GM13977 (cell line): ENCODE measurements around the gene SRCIN1.

ENCODE experiments used
- DNase-seq: peaks from one replicate; pipeline ENCODE4 v3.0.0; 2012; ENCODE audit warnings: low spot score
- in situ Hi-C: fragments of 300-500 bp; cut with MboI; formaldehyde crosslinking; loops from one replicate; pipeline ENCODE4 v1.12.0; 2022; ENCODE audit warnings: low sequenced_read_pairs, low pct_unique_long_range_greater_than_20kb, mixed read lengths, inconsistent platforms; ENCODE audit not compliant: unreplicated experiment
- TF ChIP-seq, protein P1 (sequence below): IDR thresholded peaks from 2 replicates; pipeline ENCODE4 v1.5.1; 2012; ENCODE audit warnings: mild to moderate bottlenecking, control low read depth; ENCODE audit not compliant: insufficient read depth; ENCODE audit errors: extremely low read depth, missing control alignments

Gene SRCIN1

DNA sequence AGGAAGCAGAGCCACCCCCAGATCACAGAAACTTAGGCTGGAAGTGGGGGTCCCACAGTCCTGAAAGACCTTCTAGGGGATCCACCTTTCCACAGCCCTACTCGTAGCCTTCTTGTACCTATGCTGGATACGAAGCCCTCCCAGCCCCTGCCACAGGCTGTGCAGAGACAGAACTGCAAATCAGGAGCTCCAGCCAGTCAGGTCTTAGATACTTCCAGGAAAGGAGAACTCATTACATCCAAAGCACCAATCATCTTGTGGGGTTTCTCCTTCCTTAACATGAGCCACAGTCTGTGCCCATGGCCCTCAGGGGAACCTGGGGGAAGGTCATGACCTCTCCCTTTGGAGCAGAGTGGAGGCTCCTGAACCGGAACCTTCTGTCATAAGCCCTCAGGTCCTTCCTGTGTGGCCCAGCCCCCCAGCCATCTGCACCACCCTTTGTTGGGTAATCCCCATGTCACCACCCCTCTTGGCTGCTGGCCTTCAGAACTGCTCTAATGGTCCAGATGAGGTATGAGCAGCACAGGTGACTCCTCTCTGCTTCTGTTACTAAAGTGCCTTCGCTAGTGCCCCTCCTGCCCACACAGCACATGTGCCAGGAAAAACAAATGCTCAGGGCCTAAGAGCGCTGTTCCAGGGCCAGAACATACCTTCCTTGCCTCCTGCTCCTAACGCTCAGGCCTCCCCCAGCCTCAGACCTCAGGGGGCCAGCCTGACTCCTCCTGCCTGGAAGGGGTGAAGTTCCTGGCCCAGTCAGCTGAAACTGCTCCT lies 14.6 kb downstream of the SRCIN1 start:
- in situ Hi-C loops = no loop called here
- DNase-seq = no peak
- TF ChIP-seq, protein P1, sequence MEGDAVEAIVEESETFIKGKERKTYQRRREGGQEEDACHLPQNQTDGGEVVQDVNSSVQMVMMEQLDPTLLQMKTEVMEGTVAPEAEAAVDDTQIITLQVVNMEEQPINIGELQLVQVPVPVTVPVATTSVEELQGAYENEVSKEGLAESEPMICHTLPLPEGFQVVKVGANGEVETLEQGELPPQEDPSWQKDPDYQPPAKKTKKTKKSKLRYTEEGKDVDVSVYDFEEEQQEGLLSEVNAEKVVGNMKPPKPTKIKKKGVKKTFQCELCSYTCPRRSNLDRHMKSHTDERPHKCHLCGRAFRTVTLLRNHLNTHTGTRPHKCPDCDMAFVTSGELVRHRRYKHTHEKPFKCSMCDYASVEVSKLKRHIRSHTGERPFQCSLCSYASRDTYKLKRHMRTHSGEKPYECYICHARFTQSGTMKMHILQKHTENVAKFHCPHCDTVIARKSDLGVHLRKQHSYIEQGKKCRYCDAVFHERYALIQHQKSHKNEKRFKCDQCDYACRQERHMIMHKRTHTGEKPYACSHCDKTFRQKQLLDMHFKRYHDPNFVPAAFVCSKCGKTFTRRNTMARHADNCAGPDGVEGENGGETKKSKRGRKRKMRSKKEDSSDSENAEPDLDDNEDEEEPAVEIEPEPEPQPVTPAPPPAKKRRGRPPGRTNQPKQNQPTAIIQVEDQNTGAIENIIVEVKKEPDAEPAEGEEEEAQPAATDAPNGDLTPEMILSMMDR = no peak

DNA sequence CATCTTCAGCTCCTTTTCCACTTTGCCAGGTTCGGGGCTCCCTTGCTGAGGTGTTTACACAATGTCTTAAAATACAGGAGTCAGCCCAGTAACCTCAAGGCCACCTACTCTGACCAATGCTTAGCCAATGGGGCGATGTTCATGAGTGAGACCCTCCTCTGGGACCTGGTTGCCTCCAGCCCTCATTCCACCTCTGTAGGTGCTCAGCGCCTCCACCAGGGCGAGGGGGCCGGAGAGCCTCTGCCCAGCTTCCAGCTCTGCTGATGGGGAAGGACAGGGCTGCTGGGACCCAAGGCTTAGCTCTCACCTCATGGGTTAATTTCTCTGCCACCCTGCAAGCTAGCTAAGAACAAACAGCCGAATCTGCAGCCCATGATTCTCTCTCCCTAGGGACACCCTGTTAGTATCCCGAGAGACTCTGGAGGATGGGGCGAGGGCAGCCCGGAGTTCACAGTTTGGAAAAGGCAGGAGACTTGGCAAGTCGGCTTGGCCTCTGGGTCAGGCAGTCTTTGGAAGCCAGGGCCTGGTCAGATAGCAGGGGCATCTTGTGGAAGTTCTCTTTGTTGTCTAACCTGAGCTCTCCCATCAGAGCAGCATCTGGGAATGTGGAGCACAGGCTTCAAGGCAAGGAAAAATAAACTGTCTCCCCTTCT lies 16.2 kb downstream of the SRCIN1 start:
- no peak for DNase-seq
- in situ Hi-C loops = no loop called here
- TF ChIP-seq, protein P1 = no peak

DNA sequence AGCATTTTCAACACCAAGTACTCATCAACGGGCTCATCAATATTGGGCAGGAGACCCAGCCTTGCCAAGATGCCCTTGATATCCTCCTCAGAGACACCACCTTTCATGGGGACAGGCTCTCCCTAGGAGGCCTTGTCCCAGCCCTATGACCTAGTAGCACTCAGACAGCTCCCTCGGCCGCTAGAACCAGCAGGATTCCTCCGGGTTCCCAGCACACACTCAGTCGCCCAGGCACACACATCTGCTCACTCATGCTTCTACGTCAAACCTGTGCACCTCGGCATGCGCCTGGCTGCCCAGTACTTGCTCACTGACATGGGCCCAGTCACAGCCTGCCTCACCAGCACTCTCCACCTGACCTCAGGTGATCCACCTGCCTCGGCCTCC lies 17.0 kb downstream of the SRCIN1 start:
- in situ Hi-C loops = no loop called here
- no peak for DNase-seq
- TF ChIP-seq, protein P1 = no peak

DNA sequence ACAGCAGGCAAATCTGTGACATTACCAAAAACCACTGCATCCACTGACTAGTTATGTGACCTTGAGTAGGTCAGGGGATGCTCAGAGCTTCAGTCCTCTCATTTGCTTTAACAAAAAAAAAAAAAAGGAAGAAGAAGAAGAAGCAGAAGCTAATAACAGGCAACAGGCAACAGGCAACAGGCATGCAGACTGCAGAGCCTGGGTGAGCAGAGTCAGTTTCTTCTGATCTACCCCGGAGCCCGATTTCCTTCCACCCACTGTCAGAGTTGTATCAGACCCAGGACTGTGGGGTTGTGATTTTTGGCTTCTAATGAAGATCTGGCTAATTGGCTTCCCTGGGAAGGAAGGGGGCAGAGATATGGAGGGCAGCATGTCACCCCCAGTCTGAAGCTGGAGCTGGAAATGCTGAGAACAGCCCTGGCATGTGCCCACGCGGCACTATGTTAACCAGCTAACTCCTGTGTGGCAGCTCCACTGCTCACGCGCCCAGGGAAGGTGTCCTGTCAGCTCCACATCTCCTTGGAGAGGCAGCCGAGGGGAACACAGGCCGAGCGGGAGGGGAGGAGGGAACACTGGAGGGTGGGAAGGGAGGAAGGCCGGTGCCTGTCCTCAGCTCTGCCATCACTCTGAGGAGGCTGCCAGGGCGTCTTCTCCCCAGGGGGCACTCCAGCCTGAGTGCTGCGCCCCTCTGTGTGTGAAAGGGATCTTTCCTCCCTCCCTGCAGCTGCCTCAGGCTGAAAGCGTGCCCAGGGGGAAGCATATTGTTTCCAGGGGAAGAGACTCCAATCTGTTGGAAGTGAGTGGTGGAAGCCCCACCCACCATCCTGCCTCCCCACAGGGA lies 17.6 kb downstream of the SRCIN1 start:
- DNase-seq = no peak
- in situ Hi-C loops = no loop called here
- TF ChIP-seq, protein P1 = no peak

DNA sequence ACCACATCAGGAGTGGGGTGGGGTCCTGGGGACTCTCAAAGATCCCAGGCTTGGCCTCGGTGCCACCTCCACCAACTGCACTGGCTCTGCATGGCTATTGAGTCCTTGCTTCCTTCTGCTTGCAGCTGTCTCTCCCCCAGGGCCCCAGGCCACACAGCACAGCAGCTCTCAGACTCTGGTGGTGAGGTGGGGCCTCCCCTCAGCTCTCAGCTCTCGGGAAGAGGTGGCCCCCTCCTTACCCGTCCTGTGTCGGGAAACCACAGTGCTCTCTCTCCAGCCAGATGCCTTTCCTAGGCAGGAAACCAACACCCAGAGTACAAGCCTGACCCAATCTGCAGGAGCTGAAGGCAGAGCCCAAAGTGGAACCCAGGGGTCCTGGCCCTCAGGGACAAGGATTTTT lies 18.5 kb downstream of the SRCIN1 start:
- no peak for DNase-seq
- in situ Hi-C loops = no loop called here
- TF ChIP-seq, protein P1 = no peak

DNA sequence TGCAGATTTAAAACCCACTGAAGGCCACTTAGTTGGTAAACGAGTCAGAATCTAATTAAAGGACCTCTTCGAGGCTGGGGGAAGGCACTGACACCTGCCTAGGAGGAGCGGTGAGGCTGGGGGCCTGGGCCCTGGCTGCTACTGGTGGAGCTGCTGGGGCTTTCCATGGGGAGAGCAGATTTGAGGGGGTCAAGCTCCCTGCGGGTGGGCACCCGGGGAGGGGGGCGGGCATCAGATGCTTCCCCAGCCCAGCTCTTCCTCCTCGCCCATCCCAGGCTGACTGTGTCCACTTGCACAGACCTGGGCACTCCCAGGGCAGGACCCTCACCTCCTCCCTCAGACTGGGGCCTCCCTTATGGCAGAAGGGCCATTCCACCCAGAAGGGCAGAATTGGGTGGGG lies 19.0 kb downstream of the SRCIN1 start:
- DNase-seq = no peak
- in situ Hi-C loops = no loop called here
- TF ChIP-seq, protein P1 = no peak
